GM19193 (cell line): ENCODE measurements around the gene TM9SF2.

Source experiments
- POLR2A ChIP-seq: IDR thresholded peaks from 4 replicates; pipeline ENCODE4 v1.6.1; 2011; ENCODE audit not compliant: insufficient read depth, insufficient read length; ENCODE audit errors: extremely low read depth

The TM9SF2 gene

DNA sequence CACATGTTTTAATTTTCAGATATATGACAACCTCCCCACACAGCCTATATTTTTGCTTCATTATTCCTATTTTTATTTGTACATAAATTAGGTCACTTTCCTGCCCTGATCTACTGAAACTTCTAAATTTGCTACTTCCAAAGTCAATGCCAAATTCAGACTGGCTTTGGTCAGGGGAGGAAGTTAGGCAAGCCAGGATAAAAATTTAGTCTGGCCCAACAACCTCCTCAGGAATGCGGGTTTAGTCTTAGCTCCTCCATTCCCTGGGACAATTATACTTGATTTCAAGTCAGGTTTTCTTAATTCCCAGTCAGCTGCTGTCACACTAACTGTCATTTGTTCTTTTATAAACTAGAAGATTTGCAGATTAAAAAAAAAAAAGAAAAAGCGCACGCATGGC, 84.3 kb downstream of the TM9SF2 start:
- TF ChIP-seq POLR2A, result no peak

DNA sequence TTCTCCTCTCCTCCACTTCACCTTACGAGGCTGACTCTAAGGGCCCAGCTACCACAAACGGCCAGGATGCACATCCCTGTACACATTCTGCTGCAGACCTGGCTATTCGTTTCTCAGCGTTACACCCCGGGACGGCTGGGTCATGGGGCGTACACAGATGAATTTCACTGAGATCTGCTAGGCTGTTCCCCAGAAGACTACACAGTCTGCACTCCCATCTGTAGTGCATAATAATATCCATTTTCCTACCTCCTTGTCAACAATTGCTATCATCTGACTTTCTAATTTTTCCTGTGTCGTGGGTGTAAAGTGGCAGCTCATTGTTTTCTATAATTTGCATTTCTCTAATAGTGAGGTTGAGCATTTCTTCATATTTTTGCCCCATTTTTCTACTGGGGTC, 85.7 kb downstream of the TM9SF2 start:
- no peak for TF ChIP-seq POLR2A

DNA sequence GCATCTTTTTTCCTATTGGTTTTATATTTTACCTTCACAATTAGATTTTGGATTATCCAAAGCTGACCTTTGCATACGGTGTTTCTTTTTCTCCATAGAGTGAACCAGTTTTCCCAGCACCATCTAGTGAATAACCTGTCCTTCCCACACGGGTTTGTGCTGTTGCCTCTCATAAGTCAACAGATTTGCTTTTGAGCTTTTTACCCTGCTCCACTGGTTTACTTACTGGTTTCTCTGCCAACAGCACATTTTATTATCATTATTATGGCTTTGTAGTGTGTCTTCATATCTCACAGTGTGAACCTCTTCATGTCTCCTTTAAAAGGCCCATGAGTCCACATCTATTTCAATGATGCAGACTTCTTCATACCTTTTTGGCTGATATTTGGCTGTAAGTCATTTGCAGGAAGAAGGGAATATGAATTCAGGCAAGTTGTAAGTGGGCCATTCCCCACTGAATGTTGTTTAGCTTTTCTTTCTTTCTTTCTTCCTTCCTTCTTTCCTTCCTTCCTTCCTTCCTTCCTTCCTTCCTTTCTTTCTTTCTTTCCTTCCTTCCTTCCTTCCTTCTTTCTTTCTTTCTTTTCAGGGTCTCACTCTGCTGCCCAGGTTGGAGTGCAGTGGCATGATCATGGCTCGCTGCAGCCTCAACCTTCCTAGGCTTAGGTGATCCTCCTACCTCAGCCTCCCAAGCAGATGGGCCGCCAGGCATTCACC, 86.8 kb downstream of the TM9SF2 start:
- no peak for TF ChIP-seq POLR2A

DNA sequence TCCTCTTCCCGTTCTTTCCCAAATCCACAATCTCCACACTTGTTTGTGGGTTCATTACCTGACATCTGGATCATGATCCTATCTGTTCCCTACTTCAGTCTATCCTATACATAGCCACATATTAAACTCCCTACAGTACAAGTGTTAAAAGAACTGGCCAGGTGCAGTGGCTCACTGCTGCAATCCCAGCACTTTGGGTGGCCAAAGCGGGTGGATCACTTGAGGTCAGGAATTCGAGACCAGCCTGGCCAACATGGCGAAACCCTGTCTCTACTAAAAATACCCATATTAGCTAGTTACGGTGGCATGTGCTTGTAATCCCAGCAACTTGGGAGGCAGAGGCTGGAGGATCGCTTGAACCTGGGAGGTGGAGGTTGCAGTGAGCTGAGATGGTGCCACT, 88.3 kb downstream of the TM9SF2 start:
- TF ChIP-seq POLR2A, result no peak

DNA sequence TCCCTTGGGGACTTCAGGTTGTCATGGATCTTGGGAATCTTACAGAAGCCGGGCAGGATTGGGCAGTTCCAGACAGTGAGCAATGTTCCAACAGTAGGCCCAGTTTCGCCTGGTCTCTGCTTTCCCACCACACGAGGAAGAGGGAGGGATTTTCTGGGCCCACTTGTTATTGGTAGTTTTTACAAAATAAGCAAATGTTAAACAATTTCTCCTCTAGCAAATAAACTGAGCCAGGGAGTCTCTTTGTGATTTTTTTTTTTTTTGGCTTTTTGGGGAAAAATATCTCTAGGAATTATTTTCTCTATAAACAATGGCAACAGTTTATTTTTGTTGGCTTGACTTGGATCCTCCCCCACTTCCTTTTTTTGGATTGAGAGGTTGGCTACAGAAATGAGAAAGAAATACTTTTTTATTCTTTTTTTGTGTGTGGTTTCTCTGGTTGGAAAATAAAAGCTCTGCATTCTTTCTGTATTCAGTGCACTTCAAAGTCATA, 89.3 kb downstream of the TM9SF2 start:
- TF ChIP-seq POLR2A, result no peak

DNA sequence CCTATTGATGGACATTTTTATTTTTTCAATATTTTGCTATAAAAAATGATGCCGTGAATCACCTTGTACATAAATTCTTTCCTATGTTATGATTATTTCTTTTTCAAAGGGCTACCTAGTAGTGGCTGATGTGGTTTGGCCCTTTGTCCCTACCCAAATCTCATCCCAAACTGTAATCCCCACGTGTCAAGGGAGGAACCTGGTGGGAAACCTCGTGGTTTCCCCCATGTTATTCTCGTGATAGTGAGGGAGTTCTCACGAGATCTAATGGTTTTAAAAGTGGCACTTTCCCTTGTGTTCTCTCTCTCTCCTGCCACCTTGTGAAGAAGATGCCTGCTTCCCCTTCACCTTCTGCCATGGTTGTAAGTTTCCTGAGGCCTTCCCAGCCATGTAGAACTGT, 94.9 kb downstream of the TM9SF2 start:
- TF ChIP-seq POLR2A, result no peak

DNA sequence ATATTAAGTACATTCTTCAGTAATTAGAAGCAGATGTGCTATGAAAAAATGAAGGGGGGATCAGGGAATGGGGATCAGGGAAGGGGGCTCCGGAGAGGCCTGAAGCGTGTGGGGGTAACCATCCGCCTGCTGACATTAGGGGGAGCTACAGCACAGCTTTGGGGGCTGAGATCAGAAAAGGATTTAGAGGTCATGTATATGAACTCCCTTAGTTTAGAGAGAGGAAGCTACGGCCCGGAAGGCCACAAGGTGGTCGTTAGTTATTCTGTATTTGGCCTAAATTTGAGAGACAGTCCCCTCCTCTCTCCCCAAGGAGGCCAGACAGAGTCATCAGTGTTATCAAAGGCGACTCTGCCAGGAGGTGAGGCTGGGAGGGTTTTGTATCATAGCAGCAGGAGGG, 99.0 kb downstream of the TM9SF2 start:
- TF ChIP-seq POLR2A, result no peak

DNA sequence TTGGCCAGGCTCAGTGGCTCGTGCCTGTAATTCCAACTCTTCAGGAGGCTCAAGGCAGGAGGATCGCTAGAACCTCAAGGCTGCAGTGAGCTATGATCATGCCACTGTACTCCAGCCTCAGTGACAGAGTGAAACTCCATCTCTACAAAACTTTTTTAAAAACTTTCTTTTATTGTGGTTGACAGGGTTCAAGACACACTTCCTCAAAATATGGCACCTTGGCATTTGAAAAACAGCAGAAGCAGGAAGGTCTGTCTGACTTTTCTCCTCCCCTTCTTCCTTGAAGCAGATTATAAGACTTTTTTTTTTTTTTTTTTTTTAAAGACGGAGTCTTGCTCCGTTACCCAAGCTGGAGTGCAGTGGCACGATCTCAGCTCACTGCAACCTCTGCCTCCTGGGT, 100.3 kb downstream of the TM9SF2 start:
- TF ChIP-seq POLR2A, result no peak

DNA sequence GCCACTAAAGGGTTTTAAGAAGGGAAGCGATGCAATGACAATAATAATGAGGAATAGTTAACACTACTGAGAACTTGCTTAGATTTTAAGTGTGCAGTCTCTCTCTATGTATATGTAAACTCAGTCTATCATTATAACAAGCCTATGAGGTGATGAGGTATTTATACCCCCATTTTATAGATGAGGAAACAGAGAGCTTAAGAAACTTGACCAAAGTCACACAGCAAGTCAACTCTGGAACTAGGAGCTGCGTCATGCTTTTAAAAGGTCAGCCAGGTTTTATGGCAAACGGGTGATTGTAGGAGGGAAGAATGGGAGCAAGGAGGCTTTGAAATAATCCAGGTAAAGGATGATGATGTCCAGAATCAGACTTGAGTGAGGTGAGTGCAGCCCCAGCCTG, 103.4 kb downstream of the TM9SF2 start:
- no peak for TF ChIP-seq POLR2A

DNA sequence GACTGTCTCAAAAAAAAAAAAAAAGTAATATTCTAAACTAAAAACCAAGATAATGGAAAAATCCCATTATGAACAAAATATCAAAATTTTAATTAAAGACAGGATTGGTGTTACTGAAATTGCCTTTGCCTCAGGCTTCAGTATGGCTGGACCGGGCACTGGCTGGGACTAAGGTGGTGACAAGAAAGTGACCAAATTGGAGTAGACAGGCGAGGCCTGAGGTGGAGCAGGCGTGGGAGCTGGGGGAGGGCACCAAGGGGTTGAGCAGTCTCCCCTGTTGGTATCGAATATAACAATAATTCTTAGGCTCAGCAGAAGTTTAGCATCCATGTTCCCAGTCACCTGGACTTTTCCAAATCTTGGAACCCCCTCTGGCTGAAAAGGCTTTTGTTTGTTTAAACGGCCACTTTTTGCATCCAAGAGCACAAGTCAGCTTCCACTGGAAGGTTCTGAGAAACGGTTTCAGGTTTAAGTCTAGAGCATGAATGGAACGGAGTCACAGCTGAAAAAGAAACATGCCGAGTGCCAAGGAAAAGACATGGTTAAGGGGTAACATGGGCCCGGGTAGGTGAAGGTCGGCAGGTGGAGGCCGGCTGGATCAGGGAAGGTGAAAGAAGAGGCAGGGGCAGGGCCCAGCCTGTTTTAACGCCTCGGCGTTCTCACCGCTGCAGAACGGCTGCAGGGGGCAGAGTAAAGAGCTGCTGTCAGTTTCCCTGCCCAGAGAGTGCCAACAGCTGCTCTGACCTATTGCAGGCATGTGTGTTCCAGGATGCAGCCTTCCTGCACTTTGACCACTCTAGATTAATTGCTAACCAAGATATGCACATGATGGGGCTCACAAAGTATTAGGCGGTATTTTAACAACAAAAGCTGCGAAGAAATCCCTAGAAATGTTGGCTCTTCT, 104.4 kb downstream of the TM9SF2 start:
- TF ChIP-seq POLR2A, result no peak

DNA sequence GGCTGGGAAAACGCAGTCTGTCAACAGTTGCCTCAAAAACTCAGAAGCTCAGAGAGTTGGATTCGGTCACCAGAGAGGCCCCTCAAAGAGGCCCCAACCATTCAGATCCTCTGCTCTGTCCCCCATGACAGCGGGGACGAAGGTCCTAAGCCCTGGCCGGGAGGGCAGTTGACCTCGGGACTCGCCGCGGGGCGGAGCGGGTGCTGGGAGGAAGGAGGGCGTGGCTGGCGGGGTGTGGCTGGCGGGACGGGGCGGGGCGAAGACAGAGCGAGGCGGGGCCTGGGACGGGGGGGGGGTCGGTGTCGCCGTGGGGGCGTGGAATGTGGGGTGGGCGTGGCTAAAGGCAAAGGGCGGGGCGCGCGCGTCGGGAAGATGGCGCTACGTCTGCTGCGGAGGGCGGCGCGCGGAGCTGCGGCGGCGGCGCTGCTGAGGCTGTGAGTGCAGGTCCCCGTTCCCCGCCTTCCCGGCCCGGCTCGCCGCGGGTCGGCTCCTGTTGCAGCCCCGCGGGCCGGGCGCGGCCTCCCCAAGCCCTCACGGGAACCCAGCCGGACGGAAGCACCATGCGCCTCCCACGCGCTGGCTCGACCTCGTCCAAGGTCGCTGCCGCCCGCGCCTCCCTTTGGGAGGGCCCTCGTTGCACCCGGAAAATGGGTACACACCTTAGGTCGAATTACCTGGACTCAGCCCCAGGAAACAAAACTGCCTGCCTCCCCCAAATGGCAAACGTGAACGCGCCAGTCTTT, 105.2 kb downstream of the TM9SF2 start, which contains the start of gene CLYBL:
Gene CLYBL, plus strand, starts transcription at position 367 of the 743 bp plus-strand sequence.
- peak; percentile 90 for TF ChIP-seq POLR2A

DNA sequence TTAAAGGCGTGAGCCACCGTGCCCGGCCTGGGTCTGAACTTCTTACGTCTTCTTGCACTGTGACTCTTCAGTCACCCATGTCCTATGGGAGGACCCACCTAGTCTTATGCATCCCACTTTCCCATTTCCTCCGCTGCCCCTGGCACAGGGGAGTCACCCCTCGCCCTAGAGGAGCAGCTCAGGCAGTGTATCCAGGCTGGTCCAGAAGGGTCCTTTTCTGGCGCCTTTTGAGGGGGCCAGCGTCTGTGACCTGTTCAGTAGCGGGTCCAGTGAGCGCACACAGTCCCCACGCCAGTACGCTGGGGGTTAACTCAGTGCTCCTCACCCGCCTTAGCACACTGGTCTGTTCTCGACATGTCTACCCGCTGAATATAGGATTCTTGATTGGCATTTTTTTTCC, 107.1 kb downstream of the TM9SF2 start:
- TF ChIP-seq POLR2A, result no peak

DNA sequence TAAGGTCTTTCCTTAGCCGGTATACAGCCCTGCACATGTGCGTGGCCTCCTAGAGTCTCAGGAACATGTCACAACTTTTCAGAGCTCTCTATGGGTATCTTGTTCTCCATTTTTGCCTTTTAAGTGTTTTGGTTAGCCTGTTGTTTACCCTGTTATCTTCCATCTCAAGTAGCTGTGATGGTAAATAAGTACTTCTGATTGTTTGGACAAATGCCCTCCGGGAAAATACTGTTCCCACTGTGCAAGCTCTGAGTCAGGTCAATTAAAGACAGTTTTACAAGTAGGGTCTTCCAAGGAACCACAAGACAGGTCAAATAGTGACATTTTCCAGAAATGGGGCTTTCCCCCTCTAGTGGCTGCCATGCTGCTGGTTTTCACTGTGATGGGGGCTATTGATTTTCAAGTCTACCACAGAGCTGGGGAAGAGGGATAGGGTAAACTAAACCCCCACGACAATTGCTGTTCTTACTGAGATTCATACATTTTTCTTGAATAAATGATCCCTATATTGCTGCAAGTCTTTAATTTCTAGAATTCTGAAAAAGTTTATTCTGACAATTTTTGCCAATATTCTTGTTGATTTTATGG, 109.5 kb downstream of the TM9SF2 start:
- TF ChIP-seq POLR2A, result no peak
